Activated CD4-positive, alpha-beta T cell treated with anti-CD3 and anti-CD28 coated beads for 4 hours (primary cell): ENCODE data around the gene ARHGEF26.

ENCODE experiments used
- DNase-seq, 2 donors: peaks; one replicate each; pipeline ENCODE4 v3.0.0-alpha.2; 2020

Gene ARHGEF26

GRCh38 chr3:154210986-154211385, 89.8 kb downstream of the ARHGEF26 start:
- no peak for DNase-seq

- DNase-seq = no peak
Observed at GRCh38 chr3:154214306-154214705, 93.1 kb downstream of the ARHGEF26 start.

GRCh38 chr3:154217671-154218070, 96.5 kb downstream of the ARHGEF26 start:
- no peak for DNase-seq

GRCh38 chr3:154218728-154219127, 97.5 kb downstream of the ARHGEF26 start:
- no peak for DNase-seq

GRCh38 chr3:154220462-154220861, 99.3 kb downstream of the ARHGEF26 start:
- DNase-seq = no peak

- DNase-seq = no peak
Observed at GRCh38 chr3:154223519-154223918, 102.3 kb downstream of the ARHGEF26 start.

GRCh38 chr3:154224366-154224765, 103.2 kb downstream of the ARHGEF26 start:
- no peak for DNase-seq

- DNase-seq = no peak
Observed at GRCh38 chr3:154224866-154225265, 103.7 kb downstream of the ARHGEF26 start.

- DNase-seq = no peak
Observed at GRCh38 chr3:154225536-154225935, 104.3 kb downstream of the ARHGEF26 start.

GRCh38 chr3:154227531-154227930, 106.3 kb downstream of the ARHGEF26 start:
- no peak for DNase-seq

GRCh38 chr3:154228561-154229216, 107.5 kb downstream of the ARHGEF26 start:
- no peak for DNase-seq

GRCh38 chr3:154229217-154229590, 108.0 kb downstream of the ARHGEF26 start:
- no peak for DNase-seq

- DNase-seq = no peak
Observed at GRCh38 chr3:154235330-154235729, 114.1 kb downstream of the ARHGEF26 start.

GRCh38 chr3:154236331-154236730, 115.1 kb downstream of the ARHGEF26 start:
- DNase-seq = no peak

GRCh38 chr3:154240235-154240634, 119.0 kb downstream of the ARHGEF26 start:
- no peak for DNase-seq

- no peak for DNase-seq
Observed at GRCh38 chr3:154241496-154241895, 120.3 kb downstream of the ARHGEF26 start.

- no peak for DNase-seq
Observed at GRCh38 chr3:154242766-154243165, 121.6 kb downstream of the ARHGEF26 start.

- DNase-seq = no peak
Observed at GRCh38 chr3:154243353-154243752, 122.2 kb downstream of the ARHGEF26 start.

GRCh38 chr3:154244644-154245043, 123.5 kb downstream of the ARHGEF26 start:
- no peak for DNase-seq

GRCh38 chr3:154247806-154248415, 126.7 kb downstream of the ARHGEF26 start:
- DNase-seq = no peak

- no peak for DNase-seq
Observed at GRCh38 chr3:154250291-154250690, 129.1 kb downstream of the ARHGEF26 start.

GRCh38 chr3:154251610-154252009, 130.4 kb downstream of the ARHGEF26 start:
- no peak for DNase-seq

GRCh38 chr3:154252759-154253638, 131.8 kb downstream of the ARHGEF26 start:
- peak; percentile 50 to 55 for DNase-seq

GRCh38 chr3:154254527-154254926, 133.3 kb downstream of the ARHGEF26 start:
- DNase-seq = no peak
